NCI-H146 treated with DMSO at 0.1 percent for 48 hours (cell line): ENCODE measurements around the gene QPCTL.

Experiments used
- DNase-seq: peaks from one replicate; lab custom pipeline; 2025; ENCODE audit not compliant: unreplicated experiment; lab: John Stamatoyannopoulos, UW

Gene QPCTL

DNA sequence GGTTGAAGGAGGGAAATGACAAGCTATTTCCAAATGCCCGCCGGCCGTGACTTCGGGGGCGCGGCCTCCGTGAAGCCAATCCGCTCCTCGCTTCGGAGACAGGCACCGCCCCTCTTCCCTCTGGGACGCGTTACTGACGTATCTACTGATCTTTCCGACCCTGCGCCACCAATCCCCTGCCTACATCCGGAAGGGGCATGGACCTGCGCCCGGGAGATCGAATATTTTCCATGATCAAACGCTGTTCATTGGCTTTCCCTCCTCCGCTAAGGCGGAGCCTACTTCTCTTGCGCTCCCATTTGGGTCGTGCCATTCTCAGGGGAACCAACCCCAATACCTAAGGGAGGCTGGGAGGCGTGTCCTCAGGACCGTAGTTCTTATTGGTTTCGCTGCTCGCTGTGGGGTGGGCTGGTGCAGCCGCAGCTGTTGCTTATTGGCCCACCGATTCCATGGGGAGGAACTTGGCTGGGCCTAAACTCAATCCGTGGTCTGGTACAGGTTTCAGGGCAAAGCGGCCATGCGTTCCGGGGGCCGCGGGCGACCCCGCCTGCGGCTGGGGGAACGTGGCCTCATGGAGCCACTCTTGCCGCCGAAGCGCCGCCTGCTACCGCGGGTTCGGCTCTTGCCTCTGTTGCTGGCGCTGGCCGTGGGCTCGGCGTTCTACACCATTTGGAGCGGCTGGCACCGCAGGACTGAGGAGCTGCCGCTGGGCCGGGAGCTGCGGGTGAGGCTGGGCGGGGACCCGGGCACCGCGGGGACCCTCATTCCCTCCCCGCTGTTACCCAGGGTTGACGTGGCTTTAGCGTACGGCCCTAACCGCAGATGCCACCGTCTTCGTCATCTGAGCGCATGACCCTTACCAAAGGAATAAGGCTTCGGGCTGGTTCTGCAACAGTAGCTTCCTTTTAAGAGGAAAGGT is at the start of gene QPCTL:
Gene QPCTL (plus strand): TSS at position 480 of the 919 bp plus-strand sequence. CDS start 38 bp downstream, at position 518.
- DNase-seq: peak; percentile 100

DNA sequence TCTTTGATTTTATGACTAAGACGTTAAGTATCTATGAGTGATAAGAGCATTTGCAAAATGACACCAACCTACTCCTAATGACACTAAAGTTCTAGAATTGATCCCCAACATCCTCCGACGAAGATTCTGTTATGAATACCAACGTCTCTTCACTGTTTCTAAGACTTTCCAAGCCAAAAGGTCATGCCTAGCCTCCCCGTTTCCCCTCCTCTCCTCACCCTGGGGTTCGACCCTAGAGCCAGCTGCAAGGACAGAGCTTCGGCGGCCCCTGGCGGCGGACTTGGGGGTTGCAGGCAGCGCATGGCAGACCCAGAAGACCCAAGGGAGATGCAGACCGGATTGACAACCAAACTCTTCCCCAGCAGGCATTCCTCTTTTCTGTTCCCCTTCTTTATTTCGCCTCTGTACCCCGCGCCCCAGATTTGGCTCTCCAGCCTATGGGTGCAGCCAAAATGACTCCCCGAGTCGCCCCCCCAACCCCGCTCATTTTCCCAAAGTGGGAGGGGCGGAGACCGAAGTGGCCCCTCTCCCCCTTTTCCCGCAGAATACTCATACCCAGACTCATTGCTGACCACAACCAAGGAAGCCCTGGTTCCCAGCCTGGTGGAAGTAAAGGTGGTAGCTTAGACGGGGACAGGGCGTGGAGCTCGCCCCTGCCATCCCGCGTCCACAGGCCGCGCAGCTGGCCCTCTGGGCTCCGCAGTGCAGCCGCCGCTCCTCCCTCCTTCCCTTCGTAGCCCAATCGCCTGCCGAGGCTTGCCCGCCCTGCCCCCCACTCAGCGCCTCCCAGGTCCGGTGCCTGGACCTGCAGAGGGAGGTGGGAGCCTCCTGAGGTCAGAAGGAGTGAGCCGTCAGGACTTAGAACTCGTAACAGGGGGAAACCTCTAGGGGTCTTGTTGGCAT is 49.2 kb upstream of the QPCTL start:
- peak; percentile 81 for DNase-seq

- DNase-seq: no peak
Measured at GRCh38 chr19:45643927-45644771, 48.3 kb upstream of the QPCTL start.

DNA sequence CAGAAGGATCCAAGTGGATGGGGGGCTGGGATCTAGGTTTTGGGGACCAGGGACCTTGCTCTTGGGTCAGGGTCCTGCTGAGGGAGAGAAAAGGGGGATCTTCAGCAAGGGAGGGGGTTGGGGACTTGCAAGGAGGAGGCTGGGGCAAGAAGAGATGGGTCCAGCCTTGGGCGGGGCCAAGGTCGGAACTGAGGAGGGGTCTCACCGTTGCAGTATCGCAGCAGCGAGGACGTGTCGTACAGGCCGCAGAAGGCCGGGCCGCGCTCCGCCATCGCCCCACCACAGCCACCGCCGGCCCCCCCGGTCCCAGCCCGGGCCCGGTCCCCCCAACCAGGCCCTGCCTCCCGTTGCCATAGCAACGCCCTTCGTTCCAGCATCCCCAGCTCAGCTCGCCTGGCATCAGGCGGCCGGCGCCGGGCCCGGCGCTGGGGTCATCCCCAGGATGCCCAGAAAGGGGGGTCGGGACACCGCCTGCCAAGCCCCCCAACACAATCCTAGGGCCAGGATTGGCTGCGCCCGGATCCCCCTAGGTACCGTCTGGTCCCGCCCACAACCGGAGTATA is 47.3 kb upstream of the QPCTL start:
- DNase-seq: no peak

- DNase-seq: peak; percentile 50
Measured at GRCh38 chr19:45645631-45646344, 46.7 kb upstream of the QPCTL start.

- DNase-seq: no peak
Measured at GRCh38 chr19:45646345-45646698, 46.1 kb upstream of the QPCTL start.

DNA sequence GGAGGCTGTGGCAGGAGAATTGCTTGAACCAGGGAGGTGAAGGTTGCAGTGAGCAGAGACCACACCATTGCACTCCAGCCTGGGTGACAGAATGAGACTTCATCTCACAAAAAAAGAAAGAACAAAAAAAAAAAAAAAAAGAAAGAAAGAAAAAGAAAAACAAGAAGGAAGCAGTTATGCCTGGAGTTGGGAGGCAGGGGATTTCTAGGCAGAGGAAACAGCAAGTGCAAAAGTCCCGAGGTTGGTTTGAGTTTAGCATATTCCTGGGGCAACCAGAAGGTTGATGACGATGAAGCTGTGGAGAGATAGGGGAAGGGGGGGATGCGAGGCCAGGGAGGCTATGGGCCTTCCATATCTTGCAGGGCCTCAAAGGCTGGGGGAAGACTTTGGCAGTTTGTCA is 41.7 kb upstream of the QPCTL start:
- DNase-seq: no peak

GRCh38 chr19:45653634-45654033 is 38.8 kb upstream of the QPCTL start:
- DNase-seq: no peak

DNA sequence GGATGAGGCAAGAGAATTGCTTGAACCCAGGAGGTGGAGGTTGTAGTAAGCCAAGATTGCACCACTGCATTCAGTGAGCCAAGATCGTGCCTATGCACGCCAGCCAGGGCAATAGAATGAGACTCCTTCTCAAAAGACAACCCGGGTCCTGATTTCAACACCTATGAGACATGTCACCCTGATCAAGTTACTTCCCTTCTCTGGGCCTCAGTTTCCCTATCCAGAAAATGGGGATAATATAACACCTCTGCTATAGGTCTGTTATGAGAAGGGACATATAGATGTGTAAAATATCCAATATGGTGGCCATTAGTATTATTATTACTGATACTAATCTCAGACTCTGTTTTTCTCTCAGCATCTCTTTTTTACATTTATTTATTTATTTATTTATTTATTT is 37.4 kb upstream of the QPCTL start:
- no peak for DNase-seq

- DNase-seq: peak; percentile 47
Measured at GRCh38 chr19:45657520-45658167, 34.8 kb upstream of the QPCTL start.

DNA sequence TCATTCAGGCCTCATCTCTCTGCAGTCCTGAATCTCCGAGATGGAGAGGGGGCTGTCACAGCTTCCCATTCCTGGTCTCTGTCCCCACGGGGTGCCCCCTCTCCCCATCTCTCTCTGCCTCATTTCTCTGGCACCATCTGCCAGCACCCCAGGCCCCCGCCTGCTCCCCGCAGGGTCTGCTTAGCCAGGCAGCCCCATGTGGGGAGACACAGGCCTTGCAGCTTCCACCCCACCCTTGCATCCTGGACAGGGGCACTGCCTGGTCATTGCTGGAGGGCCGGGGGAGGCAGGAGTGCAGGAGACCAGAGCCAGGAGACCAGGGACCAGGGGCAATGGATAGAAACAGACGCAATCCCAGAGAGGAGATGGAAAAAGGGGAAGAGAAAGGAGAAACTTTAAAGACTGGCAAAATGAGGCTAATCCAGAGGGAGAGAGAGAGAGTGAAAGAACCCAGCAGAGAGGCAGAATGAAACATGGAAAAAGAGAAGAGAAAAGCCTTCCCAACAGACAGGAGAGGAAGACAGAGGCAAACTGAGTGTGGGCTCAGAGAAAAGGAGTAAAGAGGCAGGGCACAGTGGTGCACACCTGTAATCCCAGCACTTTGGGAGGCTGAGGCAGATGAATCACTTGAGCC is 33.3 kb upstream of the QPCTL start:
- DNase-seq: no peak

DNA sequence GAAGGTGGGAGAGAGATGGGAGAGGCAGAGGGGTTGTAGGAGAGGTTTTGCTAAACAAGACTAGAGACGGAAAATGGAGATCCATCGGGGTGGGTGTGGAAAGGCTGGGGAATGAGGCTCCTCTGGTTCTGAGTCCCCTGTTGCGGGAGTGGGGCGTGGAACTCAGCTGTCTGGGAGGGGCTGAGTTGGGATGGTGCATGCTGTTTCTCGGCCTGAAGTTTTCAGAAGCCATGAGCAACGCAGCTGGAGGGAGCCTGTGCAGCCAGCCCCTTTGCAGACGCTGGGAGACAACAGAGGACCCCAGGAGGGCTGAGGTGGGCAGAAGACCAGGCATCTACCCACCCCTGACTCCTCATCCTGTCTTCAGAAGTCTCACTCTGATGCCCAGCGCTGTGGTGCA is 31.8 kb upstream of the QPCTL start:
- no peak for DNase-seq

GRCh38 chr19:45663800-45664199 is 28.7 kb upstream of the QPCTL start:
- no peak for DNase-seq

DNA sequence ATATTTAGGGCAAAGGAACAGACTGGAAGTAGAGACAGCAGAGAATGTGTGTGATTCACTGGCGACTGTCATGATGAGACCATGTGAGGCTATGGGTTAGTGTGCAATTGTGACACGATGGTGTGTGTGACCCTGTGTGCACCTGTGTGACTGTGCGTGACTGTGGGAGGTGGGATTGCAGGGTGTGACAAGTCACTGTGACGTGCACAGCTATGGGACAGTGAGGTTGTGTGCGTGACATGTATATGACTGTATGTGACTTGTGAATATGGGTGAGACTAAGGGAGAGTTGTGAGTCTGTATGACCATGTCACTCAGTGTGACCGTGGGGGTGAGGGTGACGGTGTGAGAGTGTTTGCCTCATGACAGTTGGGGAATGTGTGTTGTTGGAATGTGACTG is 27.9 kb upstream of the QPCTL start:
- no peak for DNase-seq

- DNase-seq: no peak
Measured at GRCh38 chr19:45667620-45668341, 24.7 kb upstream of the QPCTL start, which contains the start of gene GIPR. Gene GIPR, plus strand, starts transcription at chr19:45668221. Its CDS starts 1,300 bp downstream, at chr19:45669521.

- DNase-seq: no peak
Measured at GRCh38 chr19:45668342-45668871, 24.1 kb upstream of the QPCTL start.

GRCh38 chr19:45670670-45671453 is 21.6 kb upstream of the QPCTL start:
- DNase-seq: peak; percentile 76
